Choroid plexus epithelial cell (primary cell): ENCODE data around the gene MCTP1.

Experiments
- DNase-seq: peaks from one replicate; pipeline ENCODE4 v3.0.0-alpha.2; 2010; ENCODE audit warnings: low read depth
- H3K4me3 ChIP-seq: 2 replicates; pipeline ENCODE4 v1.5.1; 2011; ENCODE audit warnings: low read depth, mild to moderate bottlenecking, control low read depth, low read length, moderate library complexity
- TF ChIP-seq, protein P1 (sequence below): conservative IDR thresholded peaks from 2 replicates; pipeline ENCODE4 v1.5.1; 2011; ENCODE audit warnings: low read depth, mild to moderate bottlenecking, control low read depth, inconsistent platforms, low read length, moderate library complexity

Gene MCTP1

DNA sequence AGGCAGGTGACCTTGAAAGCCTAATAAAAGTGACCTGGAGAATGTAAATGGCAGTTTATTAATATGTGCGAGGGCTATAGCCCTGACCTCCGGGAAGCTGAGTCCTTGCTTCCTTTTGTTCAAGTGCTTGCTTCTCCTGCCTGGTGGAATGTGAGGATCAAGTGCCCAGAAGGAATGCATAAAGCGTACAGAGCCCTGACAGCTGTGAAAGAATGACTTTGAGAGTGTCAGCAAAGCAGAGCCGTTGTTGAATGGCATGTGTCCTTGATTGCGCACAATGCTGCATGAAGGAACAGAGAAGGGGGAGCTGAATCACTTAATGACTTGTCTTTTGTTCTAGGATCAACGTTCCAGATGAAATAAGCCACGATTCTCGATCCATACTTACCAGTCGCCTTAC is 533.4 kb downstream of the MCTP1 start:
- DNase-seq = no peak
- TF ChIP-seq, protein P1, sequence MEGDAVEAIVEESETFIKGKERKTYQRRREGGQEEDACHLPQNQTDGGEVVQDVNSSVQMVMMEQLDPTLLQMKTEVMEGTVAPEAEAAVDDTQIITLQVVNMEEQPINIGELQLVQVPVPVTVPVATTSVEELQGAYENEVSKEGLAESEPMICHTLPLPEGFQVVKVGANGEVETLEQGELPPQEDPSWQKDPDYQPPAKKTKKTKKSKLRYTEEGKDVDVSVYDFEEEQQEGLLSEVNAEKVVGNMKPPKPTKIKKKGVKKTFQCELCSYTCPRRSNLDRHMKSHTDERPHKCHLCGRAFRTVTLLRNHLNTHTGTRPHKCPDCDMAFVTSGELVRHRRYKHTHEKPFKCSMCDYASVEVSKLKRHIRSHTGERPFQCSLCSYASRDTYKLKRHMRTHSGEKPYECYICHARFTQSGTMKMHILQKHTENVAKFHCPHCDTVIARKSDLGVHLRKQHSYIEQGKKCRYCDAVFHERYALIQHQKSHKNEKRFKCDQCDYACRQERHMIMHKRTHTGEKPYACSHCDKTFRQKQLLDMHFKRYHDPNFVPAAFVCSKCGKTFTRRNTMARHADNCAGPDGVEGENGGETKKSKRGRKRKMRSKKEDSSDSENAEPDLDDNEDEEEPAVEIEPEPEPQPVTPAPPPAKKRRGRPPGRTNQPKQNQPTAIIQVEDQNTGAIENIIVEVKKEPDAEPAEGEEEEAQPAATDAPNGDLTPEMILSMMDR = no peak
- H3K4me3 ChIP-seq = no peak overlapping the region

DNA sequence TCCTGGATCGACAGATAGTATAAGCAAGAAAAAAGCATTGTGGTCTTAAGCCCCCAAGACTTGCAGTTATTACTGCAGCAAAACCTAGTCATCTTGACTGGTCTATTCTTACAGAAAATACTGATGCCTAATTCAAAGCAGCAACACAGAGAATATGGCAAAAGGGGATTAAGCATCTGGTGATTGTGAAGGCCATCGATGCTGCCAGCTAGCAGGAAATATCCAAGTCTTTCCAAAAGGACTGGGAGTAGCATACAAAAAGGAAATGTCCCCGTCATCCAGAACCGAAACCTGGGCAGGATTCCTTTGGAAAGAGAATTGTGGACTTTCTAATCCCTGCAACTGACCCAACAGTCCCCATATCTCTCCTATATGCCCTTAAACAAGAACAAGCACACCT is 534.2 kb downstream of the MCTP1 start:
- DNase-seq = no peak
- TF ChIP-seq, protein P1 = no peak
- no peak overlapping the region for H3K4me3 ChIP-seq

DNA sequence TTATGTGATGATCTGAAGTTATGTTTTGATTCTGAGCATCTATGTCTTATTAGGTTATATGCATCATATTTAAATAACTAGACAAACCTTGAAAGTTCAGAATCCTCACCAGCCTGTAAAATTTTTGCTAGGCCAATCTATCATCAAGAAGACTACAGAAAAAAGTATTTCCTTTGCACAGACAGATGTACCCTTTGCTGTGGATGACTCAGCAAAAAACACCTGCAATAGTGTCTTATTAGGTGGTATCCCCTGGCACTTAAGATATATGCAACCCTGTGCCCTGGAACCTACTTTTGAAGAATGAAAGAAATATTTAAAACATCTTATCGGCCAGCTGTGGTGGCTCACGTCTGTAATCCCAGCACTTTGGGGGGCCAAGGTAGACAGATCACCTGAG is 535.9 kb downstream of the MCTP1 start:
- no peak for DNase-seq
- TF ChIP-seq, protein P1 = no peak
- no peak overlapping the region for H3K4me3 ChIP-seq

DNA sequence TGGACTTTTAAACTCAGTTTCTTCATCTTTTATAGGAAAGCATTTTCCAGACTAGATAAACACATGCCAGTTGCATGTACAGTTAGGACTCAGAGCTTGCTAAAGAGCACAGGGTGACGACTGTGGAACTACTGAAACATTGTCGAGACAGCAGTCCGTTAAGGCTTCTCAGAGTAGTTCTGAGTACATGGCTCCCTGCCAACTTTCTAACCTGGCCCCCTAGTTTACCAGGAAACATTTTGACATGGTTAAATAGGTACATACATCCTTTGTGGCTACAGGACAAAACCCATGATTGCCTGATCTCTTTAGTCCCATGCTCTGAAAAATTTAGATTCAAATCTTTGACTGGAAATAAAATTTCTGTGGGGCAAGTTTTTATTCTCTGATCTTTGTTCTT is 536.7 kb downstream of the MCTP1 start:
- TF ChIP-seq, protein P1 = no peak
- no peak for DNase-seq
- H3K4me3 ChIP-seq = no peak overlapping the region

DNA sequence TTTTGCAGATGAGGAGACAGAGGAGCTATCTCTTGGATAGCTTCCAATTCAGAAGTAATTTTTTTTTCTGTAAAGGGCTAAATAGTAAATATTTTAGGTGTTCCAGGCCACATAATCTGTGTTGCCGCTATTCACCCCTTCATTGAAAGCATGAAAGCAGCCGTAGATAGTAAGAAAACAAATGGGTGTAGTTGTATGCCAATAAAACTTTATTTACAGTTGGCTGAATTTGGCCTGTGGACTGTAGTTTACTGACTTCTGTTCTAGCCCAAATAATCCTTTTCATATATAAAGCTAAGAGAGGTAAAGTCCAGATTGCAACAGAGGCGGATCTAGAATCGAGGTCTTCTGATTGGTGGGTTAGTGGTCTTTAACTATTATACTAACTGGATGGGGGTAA is 537.5 kb downstream of the MCTP1 start:
- TF ChIP-seq, protein P1 = no peak

DNA sequence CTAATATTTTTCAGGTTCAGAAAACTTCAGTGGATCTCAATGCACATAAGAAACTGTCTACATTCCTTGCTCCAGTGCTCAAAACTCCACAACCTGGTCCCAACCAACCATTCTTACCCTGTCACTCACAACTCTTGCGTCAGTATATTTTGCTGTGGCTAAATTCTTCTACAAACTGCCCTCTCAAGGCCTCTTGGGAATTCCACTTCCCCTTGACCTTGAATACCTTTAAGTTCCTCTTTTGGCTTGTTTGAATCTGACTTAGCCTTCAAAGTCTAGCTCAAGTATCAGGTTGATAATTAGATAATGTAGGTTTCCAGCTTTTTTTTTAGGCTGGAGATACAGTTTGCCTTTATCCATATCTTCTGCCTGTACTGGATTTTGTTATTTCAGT is 538.2 kb downstream of the MCTP1 start:
- TF ChIP-seq, protein P1 = no peak
- no peak overlapping the region for H3K4me3 ChIP-seq
- peak; percentile 75 for DNase-seq

More for the DNA sequence above, 537.5 kb downstream of the MCTP1 start:
- no peak for DNase-seq
- H3K4me3 ChIP-seq = no peak overlapping the region

DNA sequence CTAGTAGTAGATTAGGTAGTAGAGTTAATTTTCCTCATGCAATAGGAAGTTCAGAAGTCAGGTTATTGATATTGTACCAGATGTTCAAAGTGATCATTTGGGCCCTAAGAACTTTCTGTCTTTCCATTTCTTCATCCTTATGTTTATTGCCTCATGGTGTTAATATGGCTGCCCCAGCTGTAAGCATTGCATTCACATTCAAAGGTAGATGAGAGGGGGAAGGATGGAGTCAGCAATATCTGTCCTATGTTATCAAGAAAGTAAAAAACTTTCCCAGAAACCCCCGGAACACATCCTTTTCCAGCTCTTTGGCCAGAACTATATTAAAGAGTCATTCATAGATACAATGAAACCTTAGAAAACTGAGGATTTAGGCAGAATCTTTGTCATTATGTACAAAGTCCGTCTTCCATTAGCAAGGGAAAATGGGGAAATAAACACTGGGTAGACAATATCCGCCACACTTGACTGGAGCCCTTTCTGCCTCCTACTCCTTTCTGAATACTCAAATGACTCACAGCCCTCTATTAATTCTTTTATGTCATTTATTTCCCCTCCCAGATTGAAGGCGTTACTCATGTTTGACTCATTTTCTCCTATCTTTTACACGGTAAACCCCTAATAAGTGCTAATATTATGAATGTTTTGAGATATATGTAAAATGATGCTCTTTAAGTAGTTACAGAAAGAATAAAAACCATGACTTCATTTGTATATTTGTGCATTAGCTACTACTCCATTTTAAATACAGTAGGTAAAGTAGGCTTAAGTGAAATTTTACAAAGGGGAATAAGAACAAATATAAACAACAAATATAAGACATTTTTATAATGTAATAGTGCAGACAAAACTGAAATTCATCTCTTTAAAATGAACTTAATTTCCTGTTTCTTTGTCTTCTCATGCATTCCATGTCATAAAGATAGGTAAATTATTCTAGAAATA is 538.8 kb downstream of the MCTP1 start:
- DNase-seq = peak; percentile 50
- TF ChIP-seq, protein P1 = no peak
- no peak overlapping the region for H3K4me3 ChIP-seq
